H1 (cell line): ENCODE measurements around the gene PTBP1. TPM values are rescaled to one million over a fixed set of nuclear protein-coding genes. Genes with fewer than 3 reads are reported as not detected.

Experiments
- CTCF ChIA-PET: fragments of 300-600 bp; sonication (Branson Sonifier 250); formaldehyde crosslinking; loops from one replicate; lab custom pipeline; 2021; ENCODE audit not compliant: partially characterized antibody; lab: Charles Lee
- POLR2A ChIA-PET: fragments of 300-600 bp; sonication (Branson Sonifier 250); formaldehyde crosslinking; loops from one replicate; lab custom pipeline; 2021; ENCODE audit warnings: inconsistent platforms; ENCODE audit not compliant: partially characterized antibody; lab: Charles Lee
- DNase-seq, 2 experiments: peaks; one replicate each; pipeline versions ENCODE4 v3.0.0 to v3.0.0-alpha.2; 2010 to 2022; ENCODE audit warnings: low spot score in 2 of 2, low read depth in 1 of 2, mixed read lengths in 1 of 2
- FAIRE-seq: peaks from 2 replicates; lab custom pipeline; 2011; peaks lifted over from hg19 to GRCh38; lab: Jason Lieb, UNC
- H2AFZ ChIP-seq: 2 replicates; pipeline ENCODE4 v1.8.1; 2012; ENCODE audit warnings: low read length, inconsistent platforms
- H2AK5ac ChIP-seq: 2 replicates; pipeline ENCODE4 v1.6.1; 2013; ENCODE audit warnings: low read depth, low read length
- H2BK120ac ChIP-seq: replicated peaks from 2 replicates; pipeline ENCODE3; 2013; ENCODE audit warnings: low read depth, low read length, inconsistent platforms
- H2BK12ac ChIP-seq: 2 replicates; pipeline ENCODE4 v1.6.1; 2013; ENCODE audit warnings: low read depth, low read length
- H2BK15ac ChIP-seq: 2 replicates; pipeline ENCODE4 v1.6.1; 2013; ENCODE audit warnings: low read length
- H2BK20ac ChIP-seq: 2 replicates; pipeline ENCODE4 v1.6.1; 2013; ENCODE audit warnings: low read length
- H2BK5ac ChIP-seq: 2 replicates; pipeline ENCODE4 v1.6.1; 2013; ENCODE audit warnings: low read depth, low read length
- H3K14ac ChIP-seq: 2 replicates; pipeline ENCODE4 v1.6.1; 2013; ENCODE audit warnings: inconsistent platforms; ENCODE audit not compliant: insufficient read length
- H3K18ac ChIP-seq: 2 replicates; pipeline ENCODE4 v1.6.1; 2013; ENCODE audit warnings: low read length; ENCODE audit errors: extremely low read depth
- H3K23ac ChIP-seq: 2 replicates; pipeline ENCODE4 v1.6.1; 2013; ENCODE audit warnings: inconsistent platforms; ENCODE audit not compliant: insufficient read length
- H3K23me2 ChIP-seq: 2 replicates; pipeline ENCODE4 v1.6.1; 2013; ENCODE audit warnings: low read depth, low read length
- H3K27ac ChIP-seq: 2 replicates; pipeline ENCODE4 v1.6.1; 2011; ENCODE audit warnings: low read depth, low read length, inconsistent platforms
- H3K27me3 ChIP-seq, 4 experiments: replicated peaks in 1 of 4; 1 replicate in 1 of 4; 2 replicates in 3 of 4; pipeline versions ENCODE4 v1.6.1 to v1.8.1; 2011 to 2013; ENCODE audit warnings: low read length in 3 of 4, mild to moderate bottlenecking in 3 of 4, inconsistent platforms in 2 of 4, mixed read lengths in 2 of 4, moderate library complexity in 1 of 4; ENCODE audit not compliant: control insufficient read depth in 3 of 4, insufficient read depth in 3 of 4; ENCODE audit errors: extremely low read depth in 1 of 4
- H3K36me3 ChIP-seq, 4 experiments: 2 replicates each; pipeline versions ENCODE4 v1.6.1 to v1.8.1; 2011 to 2013; ENCODE audit warnings: mild to moderate bottlenecking in 4 of 4, low read length in 3 of 4, moderate library complexity in 2 of 4, control low read depth in 1 of 4, inconsistent platforms in 1 of 4; ENCODE audit not compliant: insufficient read depth in 4 of 4, control insufficient read depth in 2 of 4
- H3K4ac ChIP-seq: replicated peaks from 2 replicates; pipeline ENCODE3; 2013; ENCODE audit warnings: low read length, low read depth, mixed read lengths, inconsistent platforms; ENCODE audit not compliant: insufficient read length
- H3K4me1 ChIP-seq, 4 experiments: replicated peaks in 1 of 4; 1 replicate in 1 of 4; 2 replicates in 3 of 4; pipeline versions ENCODE4 v1.6.1 to v1.8.1; 2011 to 2013; ENCODE audit warnings: low read length in 3 of 4, inconsistent platforms in 2 of 4, mixed read lengths in 1 of 4; ENCODE audit not compliant: insufficient read depth in 4 of 4, control insufficient read depth in 3 of 4
- H3K4me2 ChIP-seq, 2 experiments: 2 replicates each; pipeline versions ENCODE4 v1.6.1 to v1.8.1; 2011 to 2013; ENCODE audit warnings: low read depth in 2 of 2, low read length in 2 of 2, control low read depth in 1 of 2, inconsistent platforms in 1 of 2, mild to moderate bottlenecking in 1 of 2; ENCODE audit not compliant: insufficient read depth in 1 of 2
- H3K4me3 ChIP-seq, 4 experiments: fragments of 200-600, 300-600 bp in 1 of 4; sonication (generic), shearing (Covaris generic), sonication (Bioruptor Twin) in 1 of 4; 2 replicates each; pipeline versions ENCODE4 v1.5.1 to v1.8.1; 2011 to 2016; ENCODE audit warnings: low read length in 4 of 4, low read depth in 3 of 4, control low read depth in 2 of 4, inconsistent platforms in 2 of 4, mild to moderate bottlenecking in 2 of 4, mixed read lengths in 1 of 4, moderate library complexity in 1 of 4; ENCODE audit not compliant: insufficient read depth in 2 of 4; ENCODE audit errors: extremely low read depth in 1 of 4
- H3K56ac ChIP-seq: replicated peaks from 2 replicates; pipeline ENCODE3; 2013; ENCODE audit warnings: low read depth, mild to moderate bottlenecking, mixed read lengths, low read length, inconsistent platforms; ENCODE audit not compliant: insufficient read length
- H3K79me1 ChIP-seq: 2 replicates; pipeline ENCODE4 v1.6.1; 2013; ENCODE audit warnings: low read depth, low read length, control low read depth
- H3K79me2 ChIP-seq, 2 experiments: 2 replicates each; pipeline versions ENCODE4 v1.6.1 to v1.8.1; 2012 to 2013; ENCODE audit warnings: low read length in 2 of 2, mild to moderate bottlenecking in 2 of 2, inconsistent platforms in 1 of 2; ENCODE audit not compliant: insufficient read depth in 2 of 2, control insufficient read depth in 1 of 2
- H3K9ac ChIP-seq, 4 experiments: replicated peaks in 1 of 4; 1 replicate in 1 of 4; 2 replicates in 3 of 4; pipeline versions ENCODE4 v1.6.1 to v1.8.1; 2011 to 2013; ENCODE audit warnings: low read depth in 3 of 4, low read length in 3 of 4, control low read depth in 2 of 4, mild to moderate bottlenecking in 2 of 4, moderate library complexity in 2 of 4, inconsistent platforms in 1 of 4; ENCODE audit errors: extremely low read depth in 1 of 4
- H3K9me3 ChIP-seq, 2 experiments: 2 replicates each; pipeline versions ENCODE4 v1.6.1 to v1.8.1; 2012 to 2013; ENCODE audit warnings: mild to moderate bottlenecking in 2 of 2, moderate library complexity in 2 of 2, control low read depth in 1 of 2, inconsistent platforms in 1 of 2, low read depth in 1 of 2, low read length in 1 of 2, mixed read lengths in 1 of 2; ENCODE audit not compliant: insufficient read depth in 2 of 2
- H4K20me1 ChIP-seq, 2 experiments: replicated peaks in 1 of 2; 2 replicates each; pipeline versions ENCODE3 to v1.8.1; 2011 to 2013; ENCODE audit warnings: inconsistent platforms in 2 of 2, low read length in 2 of 2, mild to moderate bottlenecking in 1 of 2; ENCODE audit not compliant: insufficient read depth in 2 of 2, control insufficient read depth in 1 of 2
- H4K5ac ChIP-seq: 2 replicates; pipeline ENCODE4 v1.6.1; 2013; ENCODE audit warnings: low read length, low read depth, mixed read lengths, inconsistent platforms; ENCODE audit not compliant: insufficient read length
- H4K8ac ChIP-seq: 2 replicates; pipeline ENCODE4 v1.8.0; 2013; ENCODE audit warnings: mild to moderate bottlenecking, moderate library complexity, low read length, inconsistent platforms; ENCODE audit not compliant: insufficient read depth; ENCODE audit errors: extremely low read depth
- H4K91ac ChIP-seq: replicated peaks from 2 replicates; pipeline ENCODE3; 2013; ENCODE audit warnings: low read length, mixed read lengths, inconsistent platforms; ENCODE audit not compliant: insufficient read length
- CHD2 ChIP-seq: IDR thresholded peaks from 2 replicates; pipeline ENCODE4 v1.6.1; 2012; ENCODE audit warnings: low read length, improper control_type of control experiment
- EGR1 ChIP-seq: IDR thresholded peaks from 2 replicates; pipeline ENCODE4 v1.6.1; 2011; ENCODE audit warnings: low read depth, low read length, borderline replicate concordance
- FOSL1 ChIP-seq: IDR thresholded peaks from 2 replicates; pipeline ENCODE4 v1.6.1; 2011; ENCODE audit warnings: mild to moderate bottlenecking, low read depth, low read length, moderate library complexity; ENCODE audit not compliant: insufficient read depth
- HDAC2 ChIP-seq, 2 experiments: fragments of 300-600 bp in 1 of 2; sonication (generic) in 1 of 2; IDR thresholded peaks; 2 replicates each; pipeline ENCODE4 v1.6.1; 2011 to 2012; ENCODE audit warnings: low read depth in 2 of 2, low read length in 2 of 2, mild to moderate bottlenecking in 2 of 2, moderate library complexity in 2 of 2, borderline replicate concordance in 1 of 2, inconsistent platforms in 1 of 2
- JUND ChIP-seq: IDR thresholded peaks from 2 replicates; pipeline ENCODE4 v1.6.1; 2011; ENCODE audit warnings: mild to moderate bottlenecking, improper control_type of control experiment, low read length
- POLR2AphosphoS5 ChIP-seq: IDR thresholded peaks from 2 replicates; pipeline ENCODE4 v1.6.1; 2011; ENCODE audit warnings: low read depth, low read length
- POU5F1 ChIP-seq: IDR thresholded peaks from 2 replicates; pipeline ENCODE4 v1.6.1; 2011; ENCODE audit warnings: low read depth, mild to moderate bottlenecking, low read length, moderate library complexity
- SAP30 ChIP-seq: fragments of 300-600 bp; sonication (generic); IDR thresholded peaks from 2 replicates; pipeline ENCODE4 v1.7.1; 2012; ENCODE audit warnings: low read length, moderate library complexity, mild to moderate bottlenecking, inconsistent platforms; ENCODE audit not compliant: insufficient read depth, insufficient replicate concordance
- SP4 ChIP-seq: IDR thresholded peaks from 2 replicates; pipeline ENCODE4 v1.6.1; 2012; ENCODE audit warnings: low read length, inconsistent platforms
- TAF7 ChIP-seq: optimal IDR thresholded peaks from 2 replicates; pipeline ENCODE3; 2011; ENCODE audit warnings: low read depth, mild to moderate bottlenecking, inconsistent platforms, low read length, moderate library complexity, borderline replicate concordance
- WGBS, 2 experiments: shearing (Covaris generic) in 1 of 2; methylation state at CpG; one replicate each; pipeline versions ENCODE4 v1.1.6 to v1.1.7; 2013 to 2015; ENCODE audit warnings: low lambda C conversion rate in 2 of 2, mixed read lengths in 2 of 2, inconsistent platforms in 1 of 2, low coverage in 1 of 2, missing lambda C conversion rate in 1 of 2; ENCODE audit not compliant: insufficient replicate concordance in 2 of 2, insufficient coverage in 1 of 2, insufficient read length in 1 of 2; ENCODE audit errors: extremely low coverage in 1 of 2, missing lambda C conversion rate in 1 of 2; 5-methylcytosine and 5-hydroxymethylcytosine counted together
- polyA plus RNA-seq, 7 experiments: library from polyadenylated mRNA; depleted of rRNA in 3 of 7; stranded (reverse) in 5 of 7; unstranded in 2 of 7; fragments of >200 nt in 5 of 7; fragments of 200-250 nt in 2 of 7; gene quantifications; 1 replicate in 5 of 7; 2 replicates in 1 of 7; 4 replicates in 1 of 7; pipeline versions ENCODE4 v1.2.1 to v1.2.3, GENCODE V29; 2011 to 2013; ENCODE audit warnings: missing spikeins in 2 of 7, mixed read lengths in 2 of 7
- total RNA-seq: library from RNA; stranded (reverse); fragmentation: NEBNext Ultra II Directional; extraction: Animal tissue kit (Norgen Biotek cat#: 25700); gene quantifications from 2 replicates; pipeline ENCODE4 v1.2.1, GENCODE V29; 2021
- TF ChIP-seq, protein P1 (sequence below): IDR thresholded peaks from 2 replicates; pipeline ENCODE4 v1.6.1; 2012; ENCODE audit warnings: inconsistent platforms
- TF ChIP-seq, protein P2 (sequence below): IDR thresholded peaks from 2 replicates; pipeline ENCODE4 v1.6.1; 2011; ENCODE audit warnings: low read depth, mild to moderate bottlenecking, low read length; ENCODE audit not compliant: insufficient read depth

PTBP1 gene
- total and polyA plus RNA-seq, 2 of the 8 experiments (the other 6 are each of a cell fraction or from before 2014, with no cell fraction given), result 528 to 888 TPM

DNA sequence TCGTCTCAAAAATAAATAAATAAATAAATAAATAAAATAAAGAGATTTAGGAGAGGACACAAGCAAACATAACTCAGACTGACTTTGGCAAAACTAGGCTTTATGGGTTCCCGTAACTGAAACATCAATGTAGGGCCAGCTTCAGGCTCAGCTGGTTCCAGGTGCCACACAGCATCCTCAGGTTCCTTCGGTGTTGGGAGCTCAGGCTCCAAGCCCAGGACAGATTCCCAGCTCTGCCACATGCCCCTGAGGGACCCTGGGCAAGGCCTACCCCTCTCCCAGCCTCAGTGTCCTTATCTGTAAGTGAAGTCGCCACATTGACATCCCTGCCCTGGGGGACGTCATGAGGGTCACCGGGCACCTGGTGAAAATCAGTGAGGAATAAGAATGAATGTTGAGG, 27.6 kb upstream of the PTBP1 start:
- no peaks in the 10 kb centered on the region for H3K9me3 ChIP-seq
- POLR2A ChIA-PET, result interaction anchor here (0.9 to 3.1 kb wide), 12 partner anchors 9 to 45 kb away, joined by 3 to 12 read pairs (median 6); partner anchors contain the start of gene PTBP1

More for the DNA sequence above, 27.6 kb upstream of the PTBP1 start:
- no peak overlapping the region for H3K18ac ChIP-seq
- no peaks in the 10 kb centered on the region; the same call in 1 of the 2 replicates for H3K79me1 ChIP-seq
- H4K8ac ChIP-seq, result no peak overlapping the region
- FAIRE-seq (no peak), DNase-seq (no peak)
- no peaks in the 10 kb centered on the region for H3K36me3 ChIP-seq
- no peak overlapping the region for H4K5ac ChIP-seq
- TF ChIP-seq HDAC2 (IDR thresholded peaks at IDR 0.05; ENCODE audit: borderline replicate concordance in 1 of 2, low read depth in 2 of 2, low read length in 2 of 2) (no peak), TAF7 (no peak), POLR2AphosphoS5 (no peak), CHD2 (no peak), SP4 (no peak), POU5F1 (no peak), EGR1 (no peak), SAP30 (no peak), JUND (no peak), FOSL1 (no peak)
- TF ChIP-seq, protein P1, sequence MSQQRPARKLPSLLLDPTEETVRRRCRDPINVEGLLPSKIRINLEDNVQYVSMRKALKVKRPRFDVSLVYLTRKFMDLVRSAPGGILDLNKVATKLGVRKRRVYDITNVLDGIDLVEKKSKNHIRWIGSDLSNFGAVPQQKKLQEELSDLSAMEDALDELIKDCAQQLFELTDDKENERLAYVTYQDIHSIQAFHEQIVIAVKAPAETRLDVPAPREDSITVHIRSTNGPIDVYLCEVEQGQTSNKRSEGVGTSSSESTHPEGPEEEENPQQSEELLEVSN, result no peak
- TF ChIP-seq, protein P2, sequence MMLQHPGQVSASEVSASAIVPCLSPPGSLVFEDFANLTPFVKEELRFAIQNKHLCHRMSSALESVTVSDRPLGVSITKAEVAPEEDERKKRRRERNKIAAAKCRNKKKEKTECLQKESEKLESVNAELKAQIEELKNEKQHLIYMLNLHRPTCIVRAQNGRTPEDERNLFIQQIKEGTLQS, result no peak
- H3K23ac ChIP-seq, result no peak overlapping the region
- no peaks in the 10 kb centered on the region; a peak in 1 of 7 replicates for H3K4me1 ChIP-seq
- no peaks in the 10 kb centered on the region for H4K20me1 ChIP-seq
- H3K14ac ChIP-seq, result no peak overlapping the region
- H3K27me3 ChIP-seq, result no peaks in the 10 kb centered on the region
- H2BK20ac ChIP-seq, result no peak overlapping the region
- no peak overlapping the region for H3K27ac ChIP-seq
- H3K4me3 ChIP-seq, result no peak overlapping the region
- no peak overlapping the region for H3K4me2 ChIP-seq
- H2BK120ac ChIP-seq, result no peak overlapping the region
- H3K79me2 ChIP-seq, result no peaks in the 10 kb centered on the region
- no peak overlapping the region for H4K91ac ChIP-seq
- no peak overlapping the region for H3K9ac ChIP-seq
- no peak overlapping the region for H2BK15ac ChIP-seq
- H3K23me2 ChIP-seq, result no peaks in the 10 kb centered on the region; the same call in 1 of the 2 replicates
- WGBS, 2 experiments, result 88% methylated on average over 6 of the region's 6 CpGs; no CpG with 5 or more reads in 1 of the 2 experiments
- no peak overlapping the region; the same call in 1 of the 2 replicates for H2BK12ac ChIP-seq
- no peak overlapping the region for H3K4ac ChIP-seq
- no peak overlapping the region for H2AFZ ChIP-seq
- H2AK5ac ChIP-seq, result no peak overlapping the region
- CTCF ChIA-PET, result interaction anchor here (0.9 to 3.1 kb wide), 25 partner anchors 14 to 497 kb away, joined by 3 to 23 read pairs (median 3); partner anchors contain the start of gene CFD
- H3K56ac ChIP-seq, result no peak overlapping the region
- no peak overlapping the region for H2BK5ac ChIP-seq
